HepG2 (cell line): ENCODE measurements around the gene RBM12. TPM values are rescaled to one million over a fixed set of nuclear protein-coding genes. Genes with fewer than 3 reads are reported as not detected.

Source experiments
- ATAD3A ChIP-seq: sonication (generic); formaldehyde crosslinking; IDR thresholded peaks from 2 replicates; pipeline ENCODE4 v1.4.0; 2020; ENCODE audit warnings: missing genetic modification reagents
- CHD4 ChIP-seq: fragments of 200-600 bp; sonication (generic); IDR thresholded peaks from 2 replicates; pipeline ENCODE4 v1.7.0; 2017; ENCODE audit warnings: mild to moderate bottlenecking, low read length, borderline replicate concordance
- DMTF1 ChIP-seq: sonication (generic); formaldehyde crosslinking; IDR thresholded peaks from 2 replicates; pipeline ENCODE4 v1.4.0; 2020; ENCODE audit warnings: mild to moderate bottlenecking, missing genetic modification reagents
- FOXM1 ChIP-seq: sonication (generic); formaldehyde crosslinking; IDR thresholded peaks from 2 replicates; pipeline ENCODE4 v1.5.0; 2020; ENCODE audit warnings: missing genetic modification reagents
- FOXO1 ChIP-seq: sonication (generic); formaldehyde crosslinking; IDR thresholded peaks from 2 replicates; pipeline ENCODE4 v1.4.0; 2020; ENCODE audit warnings: missing genetic modification reagents
- NONO ChIP-seq, 2 experiments: fragments of 450-650 bp in 1 of 2; sonication (generic) in 1 of 2; formaldehyde crosslinking in 1 of 2; IDR thresholded peaks in 1 of 2; conservative IDR thresholded peaks in 1 of 2; 2 replicates each; pipeline versions ENCODE4 v1.6.1 to v1.8.0; 2017 to 2022; ENCODE audit warnings: mild to moderate bottlenecking in 1 of 2, missing genetic modification reagents in 1 of 2, moderate library complexity in 1 of 2
- NR2F1 ChIP-seq, 2 experiments: fragments of 450-650 bp in 1 of 2; formaldehyde crosslinking in 1 of 2; IDR thresholded peaks; 2 replicates each; pipeline versions ENCODE4 v1.5.0 to v1.6.1; 2016 to 2020; ENCODE audit warnings: mild to moderate bottlenecking in 1 of 2, missing compliant biosample characterization in 1 of 2, missing genetic modification reagents in 1 of 2, moderate library complexity in 1 of 2
- POLR2AphosphoS5 ChIP-seq: IDR thresholded peaks from 2 replicates; pipeline ENCODE4 v1.6.1; 2012; ENCODE audit warnings: low read depth, low read length
- RBAK ChIP-seq: sonication (generic); formaldehyde crosslinking; IDR thresholded peaks from 2 replicates; pipeline ENCODE4 v1.5.1; 2020; ENCODE audit warnings: mild to moderate bottlenecking, missing genetic modification reagents
- RORA ChIP-seq: sonication (generic); formaldehyde crosslinking; IDR thresholded peaks from 2 replicates; pipeline ENCODE4 v1.5.0; 2020; ENCODE audit warnings: mild to moderate bottlenecking, missing genetic modification reagents, moderate library complexity
- TSC22D2 ChIP-seq: sonication (generic); formaldehyde crosslinking; IDR thresholded peaks from 2 replicates; pipeline ENCODE4 v1.5.1; 2020; ENCODE audit warnings: missing genetic modification reagents, mild to moderate bottlenecking, borderline replicate concordance
- ZNF232 ChIP-seq: sonication (generic); formaldehyde crosslinking; IDR thresholded peaks from 2 replicates; pipeline ENCODE4 v1.4.0; 2020; ENCODE audit warnings: missing genetic modification reagents, borderline replicate concordance
- ZNF496 ChIP-seq: sonication (generic); formaldehyde crosslinking; IDR thresholded peaks from 2 replicates; pipeline ENCODE4 v1.8.1; 2023; ENCODE audit warnings: mild to moderate bottlenecking, moderate library complexity, missing genetic modification reagents; ENCODE audit not compliant: insufficient replicate concordance
- ZNF512B ChIP-seq: sonication (generic); formaldehyde crosslinking; IDR thresholded peaks from 2 replicates; pipeline ENCODE4 v1.5.1; 2020; ENCODE audit warnings: missing genetic modification reagents, mild to moderate bottlenecking, borderline replicate concordance
- ZNF564 ChIP-seq: sonication (generic); formaldehyde crosslinking; IDR thresholded peaks from 2 replicates; pipeline ENCODE4 v1.8.1; 2023; ENCODE audit warnings: mild to moderate bottlenecking, missing genetic modification reagents
- ZNF790 ChIP-seq: sonication (generic); formaldehyde crosslinking; IDR thresholded peaks from 2 replicates; pipeline ENCODE4 v1.8.0; 2022; ENCODE audit warnings: missing genetic modification reagents, mild to moderate bottlenecking, borderline replicate concordance
- polyA plus RNA-seq, 8 experiments: library from polyadenylated mRNA; depleted of rRNA in 3 of 8; stranded (reverse) in 7 of 8; unstranded in 1 of 8; fragments of >200 nt; fragmentation: Illumina TruSeq in 4 of 8; extraction: Trizol in 4 of 8; gene quantifications; 2 replicates each; pipeline versions ENCODE4 v1.2.1 to v1.2.3, GENCODE V29; 2011 to 2016; ENCODE audit warnings: low read depth in 4 of 8, missing spikeins in 1 of 8, mixed read lengths in 1 of 8; ENCODE audit not compliant: insufficient read depth in 1 of 8
- total RNA-seq, 5 experiments: library from RNA; depleted of rRNA; stranded (reverse); fragments of >200 nt; fragmentation: Illumina TruSeq; extraction: Trizol; gene quantifications; 2 replicates each; pipeline ENCODE4 v1.2.3, GENCODE V29; 2016; ENCODE audit warnings: low read depth in 1 of 5
- TF ChIP-seq, protein P1 (sequence below): sonication (generic); formaldehyde crosslinking; IDR thresholded peaks from 2 replicates; pipeline ENCODE4 v1.5.0; 2020; ENCODE audit warnings: missing genetic modification reagents
- TF ChIP-seq, protein P2 (sequence below): sonication (generic); formaldehyde crosslinking; conservative IDR thresholded peaks from 2 replicates; pipeline ENCODE4 v1.4.0; 2020; ENCODE audit warnings: mild to moderate bottlenecking, missing genetic modification reagents, moderate library complexity

RBM12 gene
- total and polyA plus RNA-seq, 2 of the 13 experiments (the other 11 are each of a cell fraction or from before 2014, with no cell fraction given), result 97.9 to 104 TPM

DNA sequence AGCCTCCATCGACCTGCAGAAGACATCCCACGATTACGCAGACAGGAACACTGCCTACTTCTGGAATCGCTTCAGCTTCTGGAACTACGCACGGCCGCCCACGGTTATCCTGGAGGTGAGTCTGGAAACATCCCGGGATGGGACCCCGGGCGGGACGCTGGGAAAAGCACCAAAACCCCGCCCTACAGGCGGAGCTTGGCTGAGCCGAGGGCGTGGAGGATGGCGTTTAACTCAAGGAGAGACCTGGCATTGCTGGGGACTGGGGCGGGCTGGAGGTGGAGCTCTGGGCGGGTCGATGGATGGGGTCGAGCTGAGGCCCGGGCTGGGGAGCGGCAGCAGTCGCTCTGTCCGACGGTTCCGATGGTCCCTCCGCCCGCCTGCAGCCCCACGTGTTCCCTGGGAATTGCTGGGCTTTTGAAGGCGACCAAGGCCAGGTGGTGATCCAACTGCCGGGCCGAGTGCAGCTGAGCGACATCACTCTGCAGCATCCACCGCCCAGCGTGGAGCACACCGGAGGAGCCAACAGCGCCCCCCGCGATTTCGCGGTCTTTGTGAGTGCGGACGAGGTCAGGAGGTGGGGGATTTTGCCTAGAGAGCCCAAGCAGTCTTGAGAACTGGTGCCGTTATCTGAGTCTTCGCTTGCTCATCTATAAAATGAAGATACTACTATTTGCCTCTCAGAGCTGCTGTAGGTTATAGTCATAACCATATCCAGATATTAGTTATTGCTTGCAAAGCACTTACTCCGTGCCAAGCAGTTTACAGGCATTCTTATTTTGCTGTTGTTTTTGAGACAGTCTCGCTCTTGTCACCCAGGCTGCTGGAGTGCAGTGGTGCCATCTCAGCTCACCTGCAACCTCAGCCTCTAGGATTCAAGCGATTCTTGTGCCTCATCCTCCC lies 45.3 kb downstream of the RBM12 start (continued):
- TF ChIP-seq RBAK, result no peak; the same call in 1 of the 2 replicates
- peak; percentile 96 for TF ChIP-seq ZNF564 (CRISPR knock-in tag)
- TF ChIP-seq, protein P1, sequence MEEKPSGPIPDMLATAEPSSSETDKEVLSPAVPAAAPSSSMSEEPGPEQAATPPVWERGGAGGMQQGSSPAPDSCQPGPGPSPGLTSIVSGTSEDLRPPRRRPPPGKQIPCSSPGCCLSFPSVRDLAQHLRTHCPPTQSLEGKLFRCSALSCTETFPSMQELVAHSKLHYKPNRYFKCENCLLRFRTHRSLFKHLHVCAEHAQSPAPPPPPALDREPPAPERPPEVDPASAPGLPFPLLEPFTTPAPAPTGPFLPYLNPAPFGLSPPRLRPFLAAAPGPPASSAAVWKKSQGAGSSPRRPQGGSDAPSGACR, result peak; percentile 100
- TF ChIP-seq NONO (IDR thresholded peaks at IDR 0.05), result no peak
- TF ChIP-seq NONO (CRISPR knock-in tag; conservative IDR thresholded peaks at IDR 0.05), result peak; percentile 93
- no peak for TF ChIP-seq ZNF512B (CRISPR knock-in tag)
- TF ChIP-seq CHD4, result no peak
- no peak for TF ChIP-seq FOXM1 (CRISPR knock-in tag)
- no peak for TF ChIP-seq ATAD3A (CRISPR knock-in tag)
- 0 out of 2 replicates have a peak, but pooled peaks have one; percentile 84 for TF ChIP-seq TSC22D2
- TF ChIP-seq NR2F1 (CRISPR knock-in tag; IDR thresholded peaks at IDR 0.05), result peak; percentile 63 to 73; a peak in 3 of 4 replicates
- no peak for TF ChIP-seq RORA (CRISPR knock-in tag)
- no peak for TF ChIP-seq ZNF496 (CRISPR knock-in tag)
- TF ChIP-seq POLR2AphosphoS5, result peak; percentile 86
- TF ChIP-seq FOXO1 (CRISPR knock-in tag), result peak; percentile 60
- no peak for TF ChIP-seq DMTF1
- TF ChIP-seq, protein P2, sequence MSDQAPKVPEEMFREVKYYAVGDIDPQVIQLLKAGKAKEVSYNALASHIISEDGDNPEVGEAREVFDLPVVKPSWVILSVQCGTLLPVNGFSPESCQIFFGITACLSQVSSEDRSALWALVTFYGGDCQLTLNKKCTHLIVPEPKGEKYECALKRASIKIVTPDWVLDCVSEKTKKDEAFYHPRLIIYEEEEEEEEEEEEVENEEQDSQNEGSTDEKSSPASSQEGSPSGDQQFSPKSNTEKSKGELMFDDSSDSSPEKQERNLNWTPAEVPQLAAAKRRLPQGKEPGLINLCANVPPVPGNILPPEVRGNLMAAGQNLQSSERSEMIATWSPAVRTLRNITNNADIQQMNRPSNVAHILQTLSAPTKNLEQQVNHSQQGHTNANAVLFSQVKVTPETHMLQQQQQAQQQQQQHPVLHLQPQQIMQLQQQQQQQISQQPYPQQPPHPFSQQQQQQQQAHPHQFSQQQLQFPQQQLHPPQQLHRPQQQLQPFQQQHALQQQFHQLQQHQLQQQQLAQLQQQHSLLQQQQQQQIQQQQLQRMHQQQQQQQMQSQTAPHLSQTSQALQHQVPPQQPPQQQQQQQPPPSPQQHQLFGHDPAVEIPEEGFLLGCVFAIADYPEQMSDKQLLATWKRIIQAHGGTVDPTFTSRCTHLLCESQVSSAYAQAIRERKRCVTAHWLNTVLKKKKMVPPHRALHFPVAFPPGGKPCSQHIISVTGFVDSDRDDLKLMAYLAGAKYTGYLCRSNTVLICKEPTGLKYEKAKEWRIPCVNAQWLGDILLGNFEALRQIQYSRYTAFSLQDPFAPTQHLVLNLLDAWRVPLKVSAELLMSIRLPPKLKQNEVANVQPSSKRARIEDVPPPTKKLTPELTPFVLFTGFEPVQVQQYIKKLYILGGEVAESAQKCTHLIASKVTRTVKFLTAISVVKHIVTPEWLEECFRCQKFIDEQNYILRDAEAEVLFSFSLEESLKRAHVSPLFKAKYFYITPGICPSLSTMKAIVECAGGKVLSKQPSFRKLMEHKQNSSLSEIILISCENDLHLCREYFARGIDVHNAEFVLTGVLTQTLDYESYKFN (CRISPR knock-in tag), result peak; percentile 56
- TF ChIP-seq ZNF232 (CRISPR knock-in tag), result peak; percentile 67; the same call in 1 of the 2 replicates
- peak; percentile 86 for TF ChIP-seq ZNF790
